Measurements from ENCODE around the gene KLF6.

Gene KLF6

GRCh38 chr10:3822541-3823330 lies 37.7 kb upstream of the KLF6 start:
- DNase-seq (ENCODE audit: extremely low read depth, low read depth), result no peak
- no peak overlapping the region for H3K4me3 ChIP-seq (replicated peaks; ENCODE audit: low read depth, low read length)
- TF ChIP-seq CTCF (IDR thresholded peaks at IDR 0.05; ENCODE audit: low read depth, low read length, missing control alignments), result no peak

- H3K4me3 ChIP-seq (replicated peaks; ENCODE audit: low read depth, low read length), result no peak overlapping the region
- no peak for TF ChIP-seq CTCF (IDR thresholded peaks at IDR 0.05; ENCODE audit: low read depth, low read length, missing control alignments)
- DNase-seq (ENCODE audit: extremely low read depth, low read depth), result no peak
Observed at GRCh38 chr10:3820255-3820654, 35.2 kb upstream of the KLF6 start.

- H3K4me3 ChIP-seq (replicated peaks; ENCODE audit: low read depth, low read length), result no peak overlapping the region
- DNase-seq (ENCODE audit: extremely low read depth, low read depth), result no peak
- no peak for TF ChIP-seq CTCF (IDR thresholded peaks at IDR 0.05; ENCODE audit: low read depth, low read length, missing control alignments)
Observed at GRCh38 chr10:3816995-3817394, 32.0 kb upstream of the KLF6 start.

DNA sequence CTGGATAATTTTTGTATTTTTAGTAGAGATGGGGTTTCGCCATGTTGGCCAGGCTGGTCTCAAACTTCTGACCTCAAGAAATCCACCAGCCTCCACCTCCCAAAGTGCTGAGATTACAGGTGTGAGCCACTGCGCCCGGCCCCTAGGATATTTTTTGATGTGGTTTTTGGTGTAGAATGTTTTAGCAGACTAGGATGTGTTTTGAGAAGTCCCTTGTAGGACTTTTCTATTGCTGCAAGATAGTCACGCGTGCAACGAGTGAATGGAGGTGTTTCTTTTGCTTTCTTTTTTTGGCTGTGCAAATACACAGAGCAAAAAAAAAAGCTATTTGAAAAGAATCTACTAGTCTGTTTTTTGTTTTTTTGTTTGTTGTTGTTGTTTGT lies 29.8 kb upstream of the KLF6 start:
- H3K4me3 ChIP-seq (replicated peaks; ENCODE audit: low read depth, low read length), result no peak overlapping the region
- TF ChIP-seq CTCF (IDR thresholded peaks at IDR 0.05; ENCODE audit: low read depth, low read length, missing control alignments), result no peak
- no peak for DNase-seq (ENCODE audit: extremely low read depth, low read depth)

DNA sequence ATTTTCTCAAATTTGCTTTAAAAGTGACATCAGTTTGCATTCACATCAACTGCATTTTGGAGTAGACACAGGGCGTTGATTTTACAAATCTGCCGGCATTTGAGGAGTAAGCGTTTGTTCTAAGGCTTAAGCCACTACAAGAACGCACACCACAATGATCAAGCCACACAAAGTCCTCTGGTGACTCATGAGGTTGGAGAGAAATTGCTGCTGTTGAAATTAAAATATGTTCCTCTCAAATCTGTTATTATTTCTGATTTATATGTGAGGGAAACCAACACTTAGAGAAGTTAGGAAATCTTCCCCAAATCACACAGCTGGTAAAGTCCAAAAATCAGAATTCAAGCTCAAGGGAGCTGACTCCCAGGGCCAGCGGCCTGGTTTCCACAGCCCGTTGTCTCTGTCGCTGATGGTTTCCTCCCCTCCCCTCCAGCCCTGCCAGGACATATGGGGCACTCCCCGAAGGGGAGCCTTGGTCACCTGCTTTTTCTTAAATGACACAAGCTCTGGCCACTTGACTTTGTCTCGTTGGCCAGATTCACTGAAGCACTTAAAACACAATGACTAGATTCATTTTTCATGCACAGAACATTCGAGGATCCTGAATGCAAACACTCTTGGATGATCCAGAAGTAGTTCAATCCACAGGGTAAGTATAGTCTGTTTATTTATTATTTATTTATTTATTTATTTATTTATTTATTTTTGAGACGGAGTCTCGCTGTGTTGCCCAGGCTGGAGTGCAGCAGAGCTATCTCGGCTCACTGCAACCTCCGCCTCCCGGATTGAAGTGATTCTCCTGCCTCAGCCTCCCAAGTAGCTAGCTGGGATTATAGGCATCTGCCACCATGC lies 29.2 kb upstream of the KLF6 start:
- no peak for DNase-seq (ENCODE audit: extremely low read depth, low read depth)
- no peak for TF ChIP-seq CTCF (IDR thresholded peaks at IDR 0.05; ENCODE audit: low read depth, low read length, missing control alignments)
- no peak overlapping the region for H3K4me3 ChIP-seq (replicated peaks; ENCODE audit: low read depth, low read length)

DNA sequence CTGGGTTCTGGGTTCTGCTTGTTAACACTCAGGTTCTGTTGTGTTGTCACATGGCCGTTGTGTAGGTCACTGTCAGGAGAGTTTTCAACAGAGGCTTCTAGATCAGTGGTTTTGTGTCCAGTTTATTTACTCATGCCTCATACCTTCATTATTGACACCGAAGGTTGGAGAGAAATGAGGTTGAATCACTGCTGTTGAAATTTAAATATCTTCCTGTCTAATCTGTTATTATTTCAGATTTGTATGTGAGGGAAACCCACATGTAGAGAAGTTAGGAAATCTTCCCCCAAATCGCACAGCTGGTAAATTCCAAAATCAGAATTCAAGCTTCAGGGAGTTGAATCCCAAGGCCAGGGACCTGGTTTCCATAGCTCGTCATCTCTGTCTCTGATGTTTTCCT lies 28.3 kb upstream of the KLF6 start:
- no peak overlapping the region for H3K4me3 ChIP-seq (replicated peaks; ENCODE audit: low read depth, low read length)
- TF ChIP-seq CTCF (IDR thresholded peaks at IDR 0.05; ENCODE audit: low read depth, low read length, missing control alignments), result no peak
- DNase-seq (ENCODE audit: extremely low read depth, low read depth), result no peak
